ENCODE measurements around the gene HTR6.

DNA sequence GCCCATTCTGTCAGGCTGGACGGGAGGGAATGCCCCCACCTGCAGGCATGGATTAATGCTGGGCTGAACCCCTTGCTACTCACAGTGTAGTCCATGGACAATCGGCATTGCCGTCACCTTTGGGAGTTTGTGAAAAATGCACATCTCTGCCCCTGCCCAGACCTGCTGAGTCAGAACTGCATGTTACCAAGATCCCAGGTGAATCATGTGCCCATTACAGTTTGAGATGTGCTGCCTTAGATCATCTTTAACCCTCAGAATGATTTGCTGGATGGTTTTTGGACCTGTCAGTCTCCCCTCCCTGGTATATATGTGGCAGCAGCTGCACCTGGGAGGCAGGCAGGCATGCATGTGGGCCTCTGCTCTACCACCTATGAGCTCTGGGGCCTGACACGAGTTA lies 15.0 kb downstream of the HTR6 start:
- no peak for TF ChIP-seq POLR2A (IDR thresholded peaks at IDR 0.05)
- TF ChIP-seq, protein P1, sequence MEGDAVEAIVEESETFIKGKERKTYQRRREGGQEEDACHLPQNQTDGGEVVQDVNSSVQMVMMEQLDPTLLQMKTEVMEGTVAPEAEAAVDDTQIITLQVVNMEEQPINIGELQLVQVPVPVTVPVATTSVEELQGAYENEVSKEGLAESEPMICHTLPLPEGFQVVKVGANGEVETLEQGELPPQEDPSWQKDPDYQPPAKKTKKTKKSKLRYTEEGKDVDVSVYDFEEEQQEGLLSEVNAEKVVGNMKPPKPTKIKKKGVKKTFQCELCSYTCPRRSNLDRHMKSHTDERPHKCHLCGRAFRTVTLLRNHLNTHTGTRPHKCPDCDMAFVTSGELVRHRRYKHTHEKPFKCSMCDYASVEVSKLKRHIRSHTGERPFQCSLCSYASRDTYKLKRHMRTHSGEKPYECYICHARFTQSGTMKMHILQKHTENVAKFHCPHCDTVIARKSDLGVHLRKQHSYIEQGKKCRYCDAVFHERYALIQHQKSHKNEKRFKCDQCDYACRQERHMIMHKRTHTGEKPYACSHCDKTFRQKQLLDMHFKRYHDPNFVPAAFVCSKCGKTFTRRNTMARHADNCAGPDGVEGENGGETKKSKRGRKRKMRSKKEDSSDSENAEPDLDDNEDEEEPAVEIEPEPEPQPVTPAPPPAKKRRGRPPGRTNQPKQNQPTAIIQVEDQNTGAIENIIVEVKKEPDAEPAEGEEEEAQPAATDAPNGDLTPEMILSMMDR (IDR thresholded peaks at IDR 0.05): no peak
